Right lobe of liver (tissue), 6 donors: Measurements from ENCODE around the gene NLRC5. TPM values are rescaled to one million over a fixed set of nuclear protein-coding genes. Genes with fewer than 3 reads are reported as not detected.

Source experiments
- ATAC-seq, 4 donors: fragments of 200-7000 bp; cut with Tn5 transposase; one replicate each; pipeline ENCODE4 v1.9.1; 2020; ENCODE audit warnings: mild to moderate bottlenecking in 4 of 4, moderate library complexity in 4 of 4
- DNase-seq, 3 donors: peaks; one replicate each; pipeline ENCODE4 v3.0.0-alpha.2; 2020
- H3K27ac ChIP-seq, 3 donors: fragments of 200-600 bp; one replicate each; pipeline ENCODE4 v1.8.0; 2022
- H3K27me3 ChIP-seq, 2 donors: fragments of 200-600 bp; one replicate each; pipeline ENCODE4 v1.8.0; 2022
- H3K36me3 ChIP-seq, 4 donors: fragments of 200-600 bp; sonication (generic) in 1 of 4; one replicate each; pipeline versions ENCODE4 v1.5.1 to v1.8.0; 2017 to 2022; ENCODE audit warnings: control low read depth in 1 of 4
- H3K4me1 ChIP-seq, 4 donors: fragments of 200-600 bp; sonication (generic) in 1 of 4; one replicate each; pipeline versions ENCODE4 v1.5.1 to v1.8.0; 2017 to 2022; ENCODE audit warnings: control low read depth in 1 of 4
- H3K4me3 ChIP-seq, 3 donors: fragments of 200-600 bp; one replicate each; pipeline ENCODE4 v1.8.0; 2022
- H3K9me3 ChIP-seq, 4 donors: fragments of 200-600 bp; sonication (generic) in 1 of 4; one replicate each; pipeline versions ENCODE4 v1.5.1 to v1.8.0; 2017 to 2022; ENCODE audit warnings: control low read depth in 1 of 4
- CTCF ChIP-seq, 4 donors: fragments of 200-600 bp in 3 of 4; fragments of 450-650 bp in 1 of 4; IDR thresholded peaks; one replicate each; pipeline versions ENCODE4 v1.5.1 to v1.8.0; 2016 to 2022; ENCODE audit warnings: antibody characterized with exemption in 4 of 4, mild to moderate bottlenecking in 2 of 4
- POLR2A ChIP-seq: fragments of 450-650 bp; IDR thresholded peaks from one replicate; pipeline ENCODE4 v1.6.1; 2017; ENCODE audit warnings: antibody characterized with exemption, mild to moderate bottlenecking
- WGBS: methylation state at CpG from one replicate; pipeline ENCODE4 v1.1.6; 2018; ENCODE audit warnings: low coverage, low lambda C conversion rate; ENCODE audit not compliant: insufficient coverage; ENCODE audit errors: missing lambda C conversion rate; 5-methylcytosine and 5-hydroxymethylcytosine counted together
- intact Hi-C, 2 donors: fragments of 100-400 bp; cut with DNase I; formaldehyde crosslinking; loops; one replicate each; pipeline versions ENCODE4 v1.11.2 to v1.14.1; 2022
- total RNA-seq, 6 experiments: library from RNA; depleted of rRNA in 2 of 6; stranded (reverse); fragments of >200 nt in 2 of 6; fragmentation: NEBNext Ultra II Directional in 3 of 6; extraction: Animal tissue kit (Norgen Biotek cat#: 25700) in 3 of 6; gene quantifications; one replicate each; pipeline versions ENCODE4 v1.1.0 to v1.2.4, GENCODE V29; 2016 to 2023
- donor health status: DM: no; HTN: yes; CAD: no.
- donor health status: DM: no; HTN: no; CAD: no.
- donor health status: DM: no; HTN: no; CAD: no.
- donor health status: DM: no; HTN: yes; CAD: no.
- donor health status: DM: no; HTN: yes; CAD: no.

Gene NLRC5
- total RNA-seq, 6 experiments from 2014 or later: 4.6 to 25.2 (median 13.3) TPM

- peaks cover 0 to 3% (median under 1%) of the 10 kb centered on the region in 4 donors for H3K4me1 ChIP-seq
- H3K4me3 ChIP-seq: no peak overlapping the region
- no peak for DNase-seq
- ATAC-seq: no peak
- intact Hi-C loops: no loop called here
- TF ChIP-seq CTCF (IDR thresholded peaks at IDR 0.05) (no peak), POLR2A (no peak)
- no peak overlapping the region for H3K27ac ChIP-seq
- H3K9me3 ChIP-seq: no peaks in the 10 kb centered on the region
- no peaks in the 10 kb centered on the region for H3K27me3 ChIP-seq
- peaks cover 0 to 2% (median 0%) of the 10 kb centered on the region in 4 donors for H3K36me3 ChIP-seq
- 100% methylated on average over 2 of the region's 6 CpGs for WGBS
These were observed 66.3 kb downstream of the NLRC5 start for GRCh38 chr16:57055671-57056070.

- TF ChIP-seq POLR2A: no peak
- TF ChIP-seq CTCF (IDR thresholded peaks at IDR 0.05): no peak
- peaks cover 0 to 24% (median 9%) of the 10 kb centered on the region in 4 donors for H3K4me1 ChIP-seq
- intact Hi-C loops: no loop called here
- WGBS: 69% methylated on average over 5 of the region's 9 CpGs
- H3K36me3 ChIP-seq: no peaks in the 10 kb centered on the region
- ATAC-seq (no peak), DNase-seq (no peak)
- no peak overlapping the region for H3K4me3 ChIP-seq
- H3K27me3 ChIP-seq: no peaks in the 10 kb centered on the region
- no peak overlapping the region for H3K27ac ChIP-seq
- H3K9me3 ChIP-seq: no peaks in the 10 kb centered on the region
These were observed 69.0 kb downstream of the NLRC5 start for GRCh38 chr16:57058291-57058861.

- no peak for TF ChIP-seq CTCF (IDR thresholded peaks at IDR 0.05)
- no peak for TF ChIP-seq POLR2A
- DNase-seq (no peak), ATAC-seq (peak; percentile 2 to 9 (median 5))
- no peaks in the 10 kb centered on the region for H3K36me3 ChIP-seq
- peak overlapping the region; percentile 2 to 91 (median 76) for H3K27ac ChIP-seq
- no peak overlapping the region for H3K4me3 ChIP-seq
- WGBS: 75% methylated on average over 7 of the region's 9 CpGs
- no peaks in the 10 kb centered on the region for H3K9me3 ChIP-seq
- peaks cover 0 to 24% (median 9%) of the 10 kb centered on the region in 4 donors for H3K4me1 ChIP-seq
- intact Hi-C loops: no loop called here
- no peaks in the 10 kb centered on the region for H3K27me3 ChIP-seq
These were observed 71.1 kb downstream of the NLRC5 start for GRCh38 chr16:57060323-57061083.

- H3K36me3 ChIP-seq: no peaks in the 10 kb centered on the region
- 13% methylated on average over 1 of the region's 11 CpGs for WGBS
These were observed 71.9 kb downstream of the NLRC5 start for GRCh38 chr16:57061084-57061905.

More at GRCh38 chr16:57061084-57061905, 71.9 kb downstream of the NLRC5 start:
- H3K27ac ChIP-seq: peak overlapping the region; percentile 2 to 91 (median 76)
- no peaks in the 10 kb centered on the region for H3K9me3 ChIP-seq
- peak; percentile 88 to 95 (median 93) for ATAC-seq
- peak; percentile 88 to 97 (median 96) for DNase-seq
- intact Hi-C loops: no loop called here
- peaks cover 0 to 24% (median 9%) of the 10 kb centered on the region in 4 donors for H3K4me1 ChIP-seq
- TF ChIP-seq POLR2A: peak; percentile 45
- TF ChIP-seq CTCF (IDR thresholded peaks at IDR 0.05): no peak
- H3K27me3 ChIP-seq: no peaks in the 10 kb centered on the region
- H3K4me3 ChIP-seq: peak overlapping the region in 1 of 3 donors; percentile 17
